SU-DHL-6 (cell line): Measurements from ENCODE around the gene ADGRB3.

Source experiments
- H2AFZ ChIP-seq: fragments of 200-600 bp; sonication (generic); 2 replicates; pipeline ENCODE4 v1.6.1; 2014; ENCODE audit warnings: low read depth, mild to moderate bottlenecking, moderate library complexity, mixed read lengths, antibody characterized with exemption, low read length; ENCODE audit not compliant: severe bottlenecking
- H3F3A ChIP-seq: fragments of 200-600 bp; shearing (Covaris generic); 2 replicates; pipeline ENCODE4 v1.6.0; 2016; ENCODE audit warnings: antibody characterized with exemption, mild to moderate bottlenecking; ENCODE audit not compliant: insufficient read depth
- H3K27ac ChIP-seq: fragments of 200-600 bp; sonication (generic); 2 replicates; pipeline ENCODE4 v1.5.1; 2016; ENCODE audit warnings: low read depth, mild to moderate bottlenecking, low read length, moderate library complexity, mixed read lengths
- H3K27me3 ChIP-seq: fragments of 200-600 bp; sonication (generic), shearing (Covaris generic); 2 replicates; pipeline ENCODE4 v1.6.0; 2014; ENCODE audit warnings: mild to moderate bottlenecking, low read length
- H3K36me3 ChIP-seq: fragments of 200-600 bp; sonication (generic); 2 replicates; pipeline ENCODE4 v1.6.1; 2014; ENCODE audit warnings: mild to moderate bottlenecking, low read length, mixed read lengths
- H3K4me2 ChIP-seq: fragments of 300-600, 200-600 bp; shearing (Covaris generic), sonication (generic); 2 replicates; pipeline ENCODE4 v1.6.0; 2014; ENCODE audit warnings: low read length, low read depth, mild to moderate bottlenecking; ENCODE audit not compliant: poor library complexity, severe bottlenecking
- H3K4me3 ChIP-seq: fragments of 200-600 bp; sonication (generic); 2 replicates; pipeline ENCODE4 v1.5.1; 2014; ENCODE audit warnings: antibody characterized with exemption, low read length, mild to moderate bottlenecking, mixed read lengths; ENCODE audit not compliant: insufficient read depth, poor library complexity, severe bottlenecking
- H3K79me2 ChIP-seq: fragments of 200-600 bp; sonication (generic); 2 replicates; pipeline ENCODE4 v1.6.1; 2014; ENCODE audit warnings: mild to moderate bottlenecking, low read length, moderate library complexity; ENCODE audit not compliant: insufficient read depth
- H3K9ac ChIP-seq: fragments of 200-600 bp; sonication (generic); 2 replicates; pipeline ENCODE4 v1.7.0; 2014; ENCODE audit warnings: mild to moderate bottlenecking, low read length
- H3K9me2 ChIP-seq: fragments of 200-600 bp; sonication (generic); replicated peaks from 2 replicates; pipeline ENCODE4 v1.6.1; 2014; ENCODE audit warnings: low read length; ENCODE audit not compliant: insufficient read depth
- H3K9me3 ChIP-seq: fragments of 200-600 bp; sonication (generic); 2 replicates; pipeline ENCODE4 v1.6.1; 2014; ENCODE audit warnings: low read length, mixed read lengths; ENCODE audit not compliant: insufficient read depth
- H4K20me1 ChIP-seq: fragments of 200-600 bp; sonication (generic); 2 replicates; pipeline ENCODE4 v1.6.1; 2014; ENCODE audit warnings: low read depth, mild to moderate bottlenecking, antibody characterized with exemption, low read length, moderate library complexity, mixed read lengths
- EZH2phosphoT487 ChIP-seq: fragments of 200-600 bp; sonication (generic), shearing (Covaris generic); conservative IDR thresholded peaks from 2 replicates; pipeline ENCODE4 v1.6.1; 2018; ENCODE audit warnings: mild to moderate bottlenecking, antibody characterized with exemption, low read length, moderate library complexity, mixed read lengths
- TF ChIP-seq, protein P1 (sequence below): fragments of 200-600 bp; sonication (generic); IDR thresholded peaks from one replicate; pipeline ENCODE4 v1.5.1; 2017; ENCODE audit warnings: antibody characterized with exemption, mild to moderate bottlenecking, low read length, moderate library complexity; ENCODE audit not compliant: insufficient read depth, poor library complexity, severe bottlenecking

The ADGRB3 gene

DNA sequence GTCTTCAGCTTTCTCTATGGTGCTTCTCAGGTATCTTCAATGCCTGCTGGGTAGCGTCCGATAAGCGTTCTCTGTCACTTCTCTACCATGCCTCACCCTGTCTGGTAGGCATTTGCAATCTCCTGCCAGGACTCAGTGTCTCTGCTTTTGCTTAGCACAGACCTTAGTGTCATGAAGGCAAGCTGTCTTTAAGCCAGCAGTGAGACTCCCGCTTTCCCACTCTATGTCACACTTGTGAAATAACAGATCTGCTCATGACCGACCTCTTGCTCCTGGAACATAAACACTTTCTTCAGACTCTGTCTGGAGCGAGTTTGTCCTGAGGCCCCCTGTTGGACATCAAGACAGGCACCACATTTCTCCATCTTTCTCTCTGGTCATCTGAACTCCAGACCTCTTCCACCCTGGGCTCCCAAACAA is 17.0 kb downstream of the ADGRB3 start:
- H4K20me1 ChIP-seq: no peaks in the 10 kb centered on the region
- H3K9me3 ChIP-seq: no peaks in the 10 kb centered on the region
- no peaks in the 10 kb centered on the region for H3K79me2 ChIP-seq
- no peaks in the 10 kb centered on the region for H3K27me3 ChIP-seq
- no peak overlapping the region for H3K4me2 ChIP-seq
- no peak overlapping the region for H3K27ac ChIP-seq
- no peaks in the 10 kb centered on the region for H3K36me3 ChIP-seq
- H3F3A ChIP-seq: no peaks in the 10 kb centered on the region
- H3K9me2 ChIP-seq: no peaks in the 10 kb centered on the region
- no peak overlapping the region for H3K4me3 ChIP-seq
- no peak for TF ChIP-seq EZH2phosphoT487
- TF ChIP-seq, protein P1, sequence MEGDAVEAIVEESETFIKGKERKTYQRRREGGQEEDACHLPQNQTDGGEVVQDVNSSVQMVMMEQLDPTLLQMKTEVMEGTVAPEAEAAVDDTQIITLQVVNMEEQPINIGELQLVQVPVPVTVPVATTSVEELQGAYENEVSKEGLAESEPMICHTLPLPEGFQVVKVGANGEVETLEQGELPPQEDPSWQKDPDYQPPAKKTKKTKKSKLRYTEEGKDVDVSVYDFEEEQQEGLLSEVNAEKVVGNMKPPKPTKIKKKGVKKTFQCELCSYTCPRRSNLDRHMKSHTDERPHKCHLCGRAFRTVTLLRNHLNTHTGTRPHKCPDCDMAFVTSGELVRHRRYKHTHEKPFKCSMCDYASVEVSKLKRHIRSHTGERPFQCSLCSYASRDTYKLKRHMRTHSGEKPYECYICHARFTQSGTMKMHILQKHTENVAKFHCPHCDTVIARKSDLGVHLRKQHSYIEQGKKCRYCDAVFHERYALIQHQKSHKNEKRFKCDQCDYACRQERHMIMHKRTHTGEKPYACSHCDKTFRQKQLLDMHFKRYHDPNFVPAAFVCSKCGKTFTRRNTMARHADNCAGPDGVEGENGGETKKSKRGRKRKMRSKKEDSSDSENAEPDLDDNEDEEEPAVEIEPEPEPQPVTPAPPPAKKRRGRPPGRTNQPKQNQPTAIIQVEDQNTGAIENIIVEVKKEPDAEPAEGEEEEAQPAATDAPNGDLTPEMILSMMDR: no peak
- no peak overlapping the region for H3K9ac ChIP-seq
- H2AFZ ChIP-seq: no peak overlapping the region

GRCh38 chr6:68653074-68653705 is 18.1 kb downstream of the ADGRB3 start:
- H4K20me1 ChIP-seq: no peaks in the 10 kb centered on the region
- H3K36me3 ChIP-seq: no peaks in the 10 kb centered on the region
- H3K9me3 ChIP-seq: no peaks in the 10 kb centered on the region
- H3K27me3 ChIP-seq: no peaks in the 10 kb centered on the region
- H3K4me2 ChIP-seq: no peak overlapping the region
- no peaks in the 10 kb centered on the region for H3F3A ChIP-seq
- H3K79me2 ChIP-seq: no peaks in the 10 kb centered on the region
- TF ChIP-seq EZH2phosphoT487: no peak
- TF ChIP-seq, protein P1: no peak
- H2AFZ ChIP-seq: no peak overlapping the region
- no peak overlapping the region for H3K4me3 ChIP-seq
- no peak overlapping the region for H3K27ac ChIP-seq
- H3K9me2 ChIP-seq: no peaks in the 10 kb centered on the region
- no peak overlapping the region for H3K9ac ChIP-seq

GRCh38 chr6:68653706-68654089 is 18.6 kb downstream of the ADGRB3 start:
- Histone ChIP-seq H4K20me1 (no peaks in the 10 kb centered on the region), H3K4me2 (no peak overlapping the region), H3K36me3 (no peaks in the 10 kb centered on the region), H3K9ac (no peak overlapping the region), H3K27ac (no peak overlapping the region), H2AFZ (no peak overlapping the region), H3F3A (no peaks in the 10 kb centered on the region), H3K79me2 (no peaks in the 10 kb centered on the region), H3K9me2 (no peaks in the 10 kb centered on the region), H3K9me3 (no peaks in the 10 kb centered on the region), H3K4me3 (no peak overlapping the region), H3K27me3 (no peaks in the 10 kb centered on the region)
- no peak for TF ChIP-seq EZH2phosphoT487
- TF ChIP-seq, protein P1: no peak
